Measurements from ENCODE around the gene IRX2. TPM values are rescaled to one million over a fixed set of nuclear protein-coding genes. Genes with fewer than 3 reads are reported as not detected.

Gene IRX2
- total and polyA plus RNA-seq, 10 of the 15 experiments (the other 5 are each of a cell fraction or from before 2014, with no cell fraction given) = not detected

GRCh38 chr5:2749514-2750025 is 1.9 kb downstream of the IRX2 start (continued):
- TF ChIP-seq BRCA1 (IDR thresholded peaks at IDR 0.05; ENCODE audit: low read depth, low read length) (no peak), TCF7 (IDR thresholded peaks at IDR 0.05; ENCODE audit: borderline replicate concordance) (no peak), JUND (IDR thresholded peaks at IDR 0.05; ENCODE audit: low read depth, low read length) (no peak), CHD4 (IDR thresholded peaks at IDR 0.05) (no peak), TCF12 (IDR thresholded peaks at IDR 0.05; ENCODE audit: low read depth, low read length) (no peak), ZNF622 (IDR thresholded peaks at IDR 0.05) (no peak), ELK1 (IDR thresholded peaks at IDR 0.05; ENCODE audit: low read depth, low read length) (no peak), SIN3A (IDR thresholded peaks at IDR 0.05; ENCODE audit: low read depth, low read length) (no peak), POLR2A (IDR thresholded peaks at IDR 0.05; ENCODE audit: low read depth, low read length) (no peak), ZNF592 (IDR thresholded peaks at IDR 0.05) (no peak), PAX5 (IDR thresholded peaks at IDR 0.05; ENCODE audit: borderline replicate concordance, low read depth, low read length) (no peak), E4F1 (IDR thresholded peaks at IDR 0.05; ENCODE audit: borderline replicate concordance, partially characterized antibody) (no peak), NR2C1 (IDR thresholded peaks at IDR 0.05) (no peak), BCL11A (IDR thresholded peaks at IDR 0.05; ENCODE audit: low read depth, low read length) (no peak)
